MV-4-11 (cell line): ENCODE data around the gene EIPR1.
A peak's percentile ranks its signal among the peaks of the same experiment; 100 is the strongest.

Source experiments
- DNase-seq: peaks from one replicate; lab custom pipeline; 2025; lab: John Stamatoyannopoulos, UW

The EIPR1 gene

DNA sequence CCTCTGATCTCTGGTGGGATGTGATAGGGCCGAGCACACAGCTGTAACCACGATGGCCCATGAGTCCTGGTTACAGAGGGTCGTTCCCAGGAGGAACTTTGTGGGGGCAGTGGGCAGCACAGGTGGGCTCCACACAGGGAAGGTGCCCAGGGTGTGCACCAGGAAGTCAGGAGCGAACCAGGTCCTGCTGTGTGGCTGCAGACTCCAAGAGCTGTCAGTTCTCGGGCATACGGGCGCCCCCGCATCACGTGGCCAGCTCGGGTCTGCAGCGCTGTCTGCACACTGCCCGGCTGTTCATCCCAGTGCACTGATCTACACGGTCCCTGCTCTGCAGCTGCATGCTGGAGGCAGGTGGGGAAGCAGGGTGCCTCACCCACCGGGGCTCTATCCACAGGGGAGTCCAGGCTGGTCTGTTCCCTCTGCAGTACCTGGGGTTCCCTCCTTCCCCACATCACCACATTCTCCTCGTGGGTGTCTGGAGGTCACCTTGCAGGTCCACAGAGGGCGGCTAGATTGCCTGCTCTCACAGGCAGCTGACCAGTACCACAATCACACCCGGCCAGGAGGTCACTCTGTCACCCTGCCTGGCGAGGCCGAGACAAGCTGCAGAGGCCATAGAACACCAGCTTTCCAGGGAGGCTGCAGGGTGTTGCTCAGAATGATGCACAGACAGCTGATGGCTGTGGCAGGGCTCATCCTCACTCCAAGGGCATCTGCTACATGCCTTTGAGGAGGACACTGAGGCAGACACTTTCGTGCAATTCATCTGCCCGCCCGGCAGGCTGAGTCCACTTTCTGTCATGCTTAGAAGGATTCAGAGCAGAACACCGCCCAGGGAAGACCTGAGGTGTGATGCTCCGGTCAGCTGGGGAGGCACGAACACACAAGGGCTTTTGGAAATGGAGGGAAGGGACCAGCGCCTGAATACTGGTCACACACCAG lies 202.7 kb downstream of the EIPR1 start:
- DNase-seq: no peak

DNA sequence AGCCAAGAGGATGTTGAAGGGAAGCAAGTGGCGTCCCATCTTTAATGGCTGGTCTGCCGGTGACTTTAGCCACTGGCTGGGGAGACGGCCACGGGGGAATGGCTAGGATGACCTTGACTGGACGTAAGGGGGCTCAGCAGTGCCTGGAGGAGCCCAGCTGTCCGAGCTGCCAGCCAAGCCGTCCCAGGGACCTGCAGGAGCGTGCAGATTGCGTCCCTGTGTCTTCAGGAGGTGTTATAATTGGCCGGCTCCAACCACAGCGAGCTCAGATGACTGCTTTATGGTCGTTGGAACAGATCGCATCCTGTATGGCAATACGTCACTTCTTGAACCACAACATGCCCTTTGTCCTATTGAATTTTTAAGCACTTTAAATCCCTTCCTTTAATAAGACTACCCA lies 204.6 kb downstream of the EIPR1 start:
- DNase-seq: no peak

DNA sequence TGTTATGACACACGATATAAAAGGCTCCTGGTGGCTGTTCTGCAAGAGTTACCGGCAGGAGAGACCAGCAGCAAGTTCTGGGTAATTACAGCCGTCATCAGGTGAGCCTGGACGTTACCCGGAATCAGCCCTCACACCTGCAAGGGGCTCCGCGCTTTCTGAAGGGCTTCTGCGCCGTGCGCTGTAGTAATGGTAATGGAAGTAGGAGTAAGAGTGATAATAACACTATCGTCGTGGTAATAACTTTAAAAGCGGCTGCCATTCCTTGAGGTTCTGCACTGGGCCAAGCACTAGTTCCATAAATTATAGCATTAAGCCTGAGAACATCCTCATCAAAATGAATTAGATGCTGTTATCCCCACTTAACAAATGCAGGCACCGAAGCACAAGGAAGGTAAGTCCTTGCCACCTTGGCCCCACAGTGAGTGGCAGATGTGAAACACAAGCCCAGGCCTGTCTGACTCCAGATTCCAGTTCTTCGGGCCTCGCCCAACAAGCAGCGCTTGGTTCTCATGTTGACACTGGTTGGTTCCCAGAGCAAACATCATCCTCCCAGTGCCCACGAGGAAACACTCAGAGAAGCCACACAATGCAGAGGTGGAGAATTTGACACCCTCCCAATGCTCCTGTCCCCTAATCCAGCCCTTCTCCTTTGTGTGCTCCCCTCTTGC lies 205.2 kb downstream of the EIPR1 start:
- DNase-seq: no peak

DNA sequence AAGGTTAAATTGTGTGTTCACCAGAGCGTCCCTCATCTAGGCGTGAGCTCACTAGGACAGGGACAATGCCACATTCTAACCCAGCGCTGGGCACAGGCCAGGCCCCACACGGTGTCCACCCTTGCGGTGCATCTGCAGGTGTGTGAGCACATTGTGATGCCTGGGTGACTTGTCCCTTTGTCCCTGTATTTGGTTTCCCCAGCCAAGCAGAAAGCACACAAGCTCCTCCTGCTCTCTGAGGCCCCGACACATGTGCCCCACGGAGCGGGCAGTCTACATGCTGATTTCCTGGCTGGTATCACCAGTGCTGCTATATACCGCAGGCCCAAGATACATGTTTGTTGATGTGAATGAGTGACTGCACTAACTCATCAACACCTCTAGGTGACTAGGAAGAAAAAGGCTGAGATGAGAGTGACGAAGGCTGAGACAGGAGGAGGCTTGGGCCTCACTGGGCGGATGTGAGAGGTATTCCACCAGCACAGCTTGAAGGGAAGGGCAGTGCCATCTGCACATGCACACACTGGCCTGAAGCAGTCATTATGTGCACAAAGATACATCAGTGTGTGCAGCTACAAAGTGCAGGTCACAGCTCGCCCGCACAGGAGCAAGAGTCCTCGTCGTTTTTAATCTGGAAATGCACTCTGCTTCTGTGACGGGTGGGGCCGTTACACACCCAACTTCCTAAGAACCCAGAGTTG lies 205.9 kb downstream of the EIPR1 start:
- DNase-seq: no peak

DNA sequence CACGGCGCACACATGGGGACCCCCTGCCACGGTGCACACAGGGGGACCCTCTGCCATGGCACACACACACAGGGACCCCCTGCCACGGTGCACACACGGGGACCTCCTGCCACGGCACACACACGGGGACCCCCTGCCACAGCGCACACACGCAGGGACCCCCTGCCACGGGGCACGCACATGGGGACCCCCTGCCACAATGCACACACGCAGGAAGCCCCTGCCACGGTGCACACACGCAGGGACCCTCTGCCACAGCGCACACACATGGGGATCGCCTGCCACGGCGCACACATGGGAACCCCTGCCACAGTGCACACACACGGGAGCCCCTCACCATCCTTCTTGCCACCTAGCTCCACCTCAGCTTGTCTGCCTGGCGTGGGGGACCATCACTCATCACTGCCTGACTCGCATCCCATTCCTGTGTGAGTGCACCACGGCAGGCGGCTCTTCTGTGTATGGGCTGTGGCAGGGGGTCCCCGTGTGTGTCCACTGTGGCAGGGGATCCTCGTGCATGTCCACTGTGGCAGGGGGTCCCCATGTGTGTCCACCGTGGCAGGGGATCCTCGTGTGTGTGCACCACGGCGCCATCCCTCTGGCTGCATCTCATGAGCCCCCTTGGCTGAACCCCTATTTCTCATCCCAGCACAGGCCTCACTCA lies 206.7 kb downstream of the EIPR1 start:
- DNase-seq: no peak

DNA sequence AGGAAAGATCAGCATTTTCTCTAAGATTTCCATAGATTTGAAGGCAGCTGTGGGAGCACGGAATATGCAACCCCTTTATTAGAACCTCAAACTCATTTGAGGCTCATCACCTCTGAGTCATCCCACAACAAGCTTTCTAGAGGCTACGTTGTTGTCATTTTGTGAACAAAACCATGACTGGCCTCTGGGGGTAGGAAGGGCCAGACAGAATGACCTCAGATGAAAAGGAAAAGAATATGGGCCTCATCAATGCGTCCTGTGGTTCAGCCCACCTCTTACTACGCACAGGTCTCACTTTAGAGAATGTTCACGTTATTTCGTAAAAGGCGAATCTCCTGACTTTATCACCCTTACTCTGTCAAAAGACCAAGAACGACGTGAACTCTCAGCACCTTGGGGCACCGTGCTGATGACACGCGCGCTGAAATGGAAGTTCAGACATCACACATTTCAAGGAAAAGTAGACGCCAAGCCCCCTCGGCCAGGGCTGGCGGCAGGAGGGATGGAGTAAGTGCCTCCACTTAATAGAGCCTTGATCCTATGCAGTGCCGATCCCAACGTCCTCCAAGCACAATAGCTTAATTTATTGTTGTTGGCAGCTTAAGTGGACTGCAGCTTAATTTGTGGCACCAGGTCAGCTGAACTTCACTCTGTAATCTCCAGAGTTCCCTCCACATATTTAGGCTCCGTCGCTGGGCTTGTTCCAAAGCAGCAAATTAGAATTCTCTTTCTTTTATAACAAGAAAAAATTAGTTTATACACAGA lies 208.3 kb downstream of the EIPR1 start:
- no peak for DNase-seq

DNA sequence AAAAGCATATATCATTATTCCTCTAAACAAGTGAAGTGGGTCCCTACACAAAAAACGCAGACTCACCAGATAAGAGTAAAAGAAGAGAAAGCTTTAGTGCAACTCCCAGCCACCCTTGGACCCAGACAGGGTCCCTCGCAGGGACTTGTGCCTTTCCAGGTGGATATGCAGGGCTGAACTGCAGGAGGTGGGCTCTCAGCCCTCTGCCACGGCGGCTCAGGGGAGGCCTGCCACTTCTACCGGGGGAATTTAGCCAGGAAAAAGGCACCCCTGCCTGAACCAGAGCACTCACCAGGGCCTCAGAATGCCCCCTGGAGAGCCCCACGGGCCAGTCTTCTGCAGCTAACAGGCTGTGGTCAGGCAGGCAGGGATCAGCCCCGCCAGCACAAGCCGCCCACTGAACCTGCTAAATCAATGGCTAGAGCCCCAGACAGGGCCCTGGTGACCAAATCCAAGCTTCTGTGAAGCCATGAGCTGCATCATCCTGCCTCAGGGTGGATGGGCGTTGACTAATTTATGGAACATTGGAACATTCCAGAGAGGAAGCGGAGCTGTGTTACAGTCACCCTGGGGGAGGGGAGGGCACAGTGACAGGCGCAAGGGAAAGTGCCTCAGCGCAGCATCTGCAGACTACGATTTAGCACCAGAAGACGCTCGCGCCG lies 209.3 kb downstream of the EIPR1 start:
- DNase-seq: no peak

DNA sequence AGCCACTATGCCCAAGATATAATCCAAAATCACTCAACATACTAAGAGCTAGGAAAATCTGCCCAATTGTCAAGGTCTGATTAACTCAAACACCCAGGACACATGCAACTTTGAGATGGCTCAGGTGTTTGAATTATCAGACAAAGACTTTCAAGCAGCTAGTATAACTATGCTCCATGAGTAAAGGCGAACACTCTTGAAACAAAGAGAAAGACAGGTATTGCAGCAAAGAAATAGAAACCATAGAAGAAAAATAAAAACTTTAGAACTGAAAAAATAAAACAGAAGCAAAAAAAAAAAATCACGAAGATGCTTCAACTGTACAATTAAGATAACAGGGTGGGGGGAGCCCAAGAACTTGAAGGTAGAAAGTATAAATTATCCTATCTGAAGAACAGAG lies 214.2 kb downstream of the EIPR1 start:
- no peak for DNase-seq

DNA sequence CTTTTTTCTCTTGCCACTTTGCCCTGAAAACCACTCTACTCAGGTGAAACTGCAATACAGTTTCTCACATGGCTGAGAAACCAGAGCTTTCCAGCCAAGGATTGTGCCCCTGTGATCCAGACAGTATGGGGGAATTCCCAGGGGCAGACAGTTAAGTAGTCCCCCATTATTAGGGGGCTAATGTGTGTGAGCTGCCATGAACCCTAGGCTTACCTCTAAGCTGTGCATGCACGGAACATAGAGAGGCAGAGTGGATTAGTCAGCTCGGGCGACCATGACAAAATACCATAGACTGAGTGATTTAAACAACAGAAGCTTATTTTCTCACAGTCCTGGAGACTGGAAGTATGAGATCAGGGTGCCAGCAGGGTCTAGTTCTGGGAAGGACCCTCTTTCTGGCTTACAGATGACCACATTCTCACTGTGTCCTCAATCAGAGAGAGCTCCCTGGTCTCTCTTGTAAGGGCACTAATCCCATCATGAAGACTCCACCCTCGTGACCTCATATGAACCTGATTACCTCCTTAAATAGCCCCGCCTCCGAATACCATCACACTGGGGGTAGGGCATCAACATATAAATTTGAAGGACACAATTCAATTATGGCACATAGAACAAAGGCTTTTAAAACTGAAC lies 215.1 kb downstream of the EIPR1 start:
- DNase-seq: no peak

DNA sequence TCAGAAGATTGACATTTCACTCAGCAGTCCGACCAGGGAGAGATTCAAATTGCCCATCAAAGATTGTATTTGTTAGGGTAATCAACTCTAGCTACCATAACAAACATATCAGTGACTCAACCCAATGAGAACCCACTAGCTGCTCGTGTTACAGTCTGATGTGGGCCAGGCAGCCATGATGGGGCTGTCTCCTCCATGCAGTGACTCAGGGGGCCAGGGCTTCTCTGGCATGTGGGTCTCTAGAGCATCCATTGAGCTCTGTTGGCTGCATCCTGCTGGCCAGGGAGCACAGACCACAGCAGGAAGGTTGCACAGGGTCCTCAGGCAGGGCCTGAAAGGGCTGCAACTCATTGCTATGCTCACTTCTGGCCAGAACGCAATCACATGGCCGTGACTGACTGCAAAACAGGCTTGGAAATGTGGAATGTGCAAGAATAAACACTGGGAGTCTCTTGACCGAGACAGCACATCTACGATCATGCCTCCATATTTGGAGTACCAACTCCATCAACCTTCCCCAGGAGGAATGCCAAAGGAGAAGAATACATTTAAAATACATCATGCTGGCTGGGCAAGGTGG lies 216.8 kb downstream of the EIPR1 start:
- no peak for DNase-seq

DNA sequence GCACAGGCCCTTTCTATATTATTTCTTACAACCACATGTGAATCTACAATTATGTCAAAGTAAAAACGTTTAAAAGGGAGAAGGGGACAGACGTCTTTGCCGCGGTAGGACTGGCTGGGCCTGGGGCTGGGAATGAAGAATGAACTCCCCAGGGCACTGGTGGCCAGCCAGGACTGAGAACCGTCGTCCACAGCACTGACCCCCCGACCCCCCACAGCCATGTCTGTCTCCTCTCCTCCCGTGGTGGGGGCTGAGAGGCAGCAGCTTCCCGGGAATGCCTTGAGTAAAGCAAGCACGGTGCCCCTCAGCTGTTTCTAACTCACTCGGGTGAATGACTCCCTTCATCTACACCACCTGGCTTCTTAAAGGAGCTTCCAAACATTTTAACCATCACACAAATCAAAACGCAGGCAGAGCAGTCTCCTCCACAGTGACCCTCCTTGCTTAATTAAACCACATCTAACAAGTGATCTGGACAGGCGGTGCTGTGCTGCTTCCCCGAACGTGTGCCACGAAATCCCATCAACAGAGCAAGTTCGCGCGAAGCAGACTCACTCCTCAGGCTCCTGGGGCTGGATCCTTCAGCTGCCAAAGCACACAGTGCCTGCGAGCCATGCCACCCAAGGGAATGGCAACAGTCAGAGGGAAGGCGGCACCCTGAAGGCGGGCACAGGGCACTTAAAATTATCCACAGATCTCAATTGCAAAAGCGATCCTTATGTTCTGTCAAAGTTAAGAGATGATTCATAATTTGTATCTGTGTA lies 217.7 kb downstream of the EIPR1 start:
- no peak for DNase-seq

DNA sequence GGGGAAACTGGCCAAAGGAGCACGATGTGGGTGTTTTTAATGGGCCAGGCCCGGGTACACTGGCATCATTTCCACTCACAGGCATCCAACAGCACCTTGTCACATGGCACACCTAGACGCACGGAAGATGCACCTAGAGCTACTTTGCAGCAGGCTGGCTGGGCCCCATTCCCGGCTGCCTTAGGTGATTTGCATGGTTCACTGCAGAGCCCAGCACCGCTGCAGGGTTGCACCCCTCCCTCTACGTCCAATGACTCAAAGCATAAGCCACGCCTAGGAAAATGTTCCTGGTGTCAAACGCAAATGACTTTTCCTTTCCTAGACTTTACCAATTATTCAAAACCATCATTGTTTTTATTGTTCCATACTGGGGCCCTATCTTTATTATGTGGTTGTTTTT lies 222.9 kb downstream of the EIPR1 start:
- no peak for DNase-seq

DNA sequence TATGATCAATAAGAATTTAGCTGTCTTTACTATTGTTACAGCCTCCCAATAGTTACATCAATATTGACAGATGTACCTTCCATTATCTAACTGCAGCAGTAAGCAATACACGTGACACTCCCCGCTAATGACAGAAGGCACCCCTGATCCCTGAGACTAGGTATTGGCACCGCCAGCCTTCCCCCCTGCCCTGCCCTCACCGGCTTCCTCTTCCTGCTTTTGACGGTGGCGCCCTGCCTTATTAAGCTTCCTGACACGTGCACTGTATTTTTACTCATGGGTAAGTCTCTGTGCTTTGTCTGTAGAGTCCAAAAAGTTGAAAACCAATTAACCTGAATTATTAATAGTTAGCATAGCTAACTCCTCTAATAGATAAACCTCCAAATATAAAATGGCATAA lies 223.5 kb downstream of the EIPR1 start:
- no peak for DNase-seq

DNA sequence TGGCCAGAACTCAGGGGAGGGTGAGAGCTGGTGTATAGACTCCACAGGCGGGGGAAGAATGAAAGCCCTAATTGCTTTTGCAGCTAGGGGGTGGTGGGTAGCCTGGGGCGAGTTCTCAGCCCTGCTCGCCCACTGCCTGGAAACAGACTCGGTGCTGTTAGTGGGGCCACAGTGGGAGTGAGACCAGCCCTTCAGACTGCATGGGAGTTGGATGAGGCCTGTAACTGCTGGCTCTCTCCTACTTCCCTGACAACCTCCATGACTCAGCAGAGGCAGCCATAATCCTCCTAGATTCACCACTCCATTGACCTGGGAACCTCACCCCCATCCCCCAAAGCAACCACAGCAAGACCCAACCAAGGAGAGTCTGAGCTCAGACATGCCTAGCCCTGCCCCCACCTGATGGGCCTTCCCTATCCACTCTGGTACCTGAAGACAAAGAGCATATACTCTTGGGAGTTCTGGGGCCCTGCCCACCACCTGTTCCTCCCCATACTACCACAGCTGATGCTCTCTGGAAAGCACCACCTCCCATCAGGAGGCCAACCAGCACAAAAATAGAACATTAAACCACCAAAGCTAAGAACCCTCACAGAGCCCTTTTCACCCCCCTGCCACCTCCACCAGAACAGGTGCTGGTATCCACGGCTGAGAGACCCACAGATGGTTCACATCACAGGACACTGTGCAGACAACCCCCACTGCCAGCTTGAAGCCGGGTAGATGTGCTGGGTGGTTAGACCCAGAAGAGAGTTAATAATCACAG lies 226.3 kb downstream of the EIPR1 start:
- DNase-seq: peak; percentile 17

DNA sequence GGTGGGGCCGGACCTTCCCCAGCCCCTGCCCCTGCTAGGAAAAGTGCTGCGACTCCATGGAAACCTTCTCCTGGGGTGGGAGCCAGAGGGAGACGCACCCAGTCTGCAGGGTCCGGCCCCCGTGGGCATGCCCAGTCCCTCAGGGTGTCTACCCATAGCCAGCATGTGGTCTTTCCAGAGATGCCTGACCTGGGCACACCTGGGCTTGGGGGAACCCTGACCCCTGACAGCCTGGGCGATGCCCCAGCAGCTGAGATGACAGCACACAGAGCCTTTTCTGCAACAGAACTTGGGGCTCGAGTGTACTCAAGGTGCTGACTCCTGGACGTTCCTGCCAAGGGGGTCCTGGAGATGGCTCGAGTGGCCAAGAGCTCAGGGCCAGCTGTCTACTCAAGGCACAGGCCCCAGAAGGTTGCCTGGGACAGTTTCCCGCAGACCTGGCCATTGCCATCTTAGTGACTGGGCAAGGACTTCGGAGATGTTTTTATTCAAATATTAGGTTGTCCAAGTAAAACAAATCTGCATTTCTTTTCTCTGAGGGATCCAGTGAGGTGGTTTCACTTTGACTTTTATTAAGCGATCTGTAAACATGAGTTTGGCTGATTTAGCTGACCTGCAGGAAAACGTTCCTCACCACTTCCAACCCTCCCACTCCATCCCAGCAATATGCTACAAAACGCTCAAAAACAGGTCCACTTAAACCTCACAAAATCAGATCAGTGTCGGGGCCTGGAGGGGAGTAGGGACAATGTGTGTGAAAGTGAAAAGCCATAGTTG lies 228.0 kb downstream of the EIPR1 start:
- DNase-seq: no peak

DNA sequence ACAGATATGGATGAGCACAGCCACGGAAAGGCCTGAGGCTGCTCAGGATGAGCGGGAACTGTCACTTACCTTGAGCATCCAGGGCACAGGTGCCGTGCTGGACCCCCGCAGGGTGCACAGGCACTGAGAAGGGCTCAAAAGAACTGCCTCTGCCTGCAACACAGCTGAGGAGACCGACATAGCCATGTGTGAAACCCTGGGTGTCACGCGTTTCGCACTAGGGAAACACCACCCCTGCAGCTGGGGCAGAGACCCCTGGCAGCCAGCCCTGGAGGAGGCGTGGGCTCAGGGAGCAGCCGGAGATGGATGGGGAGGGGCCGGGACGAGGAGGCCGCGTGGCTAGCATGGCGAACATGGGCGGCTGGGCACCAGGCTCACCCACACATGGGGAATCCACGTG lies 228.9 kb downstream of the EIPR1 start:
- no peak for DNase-seq

DNA sequence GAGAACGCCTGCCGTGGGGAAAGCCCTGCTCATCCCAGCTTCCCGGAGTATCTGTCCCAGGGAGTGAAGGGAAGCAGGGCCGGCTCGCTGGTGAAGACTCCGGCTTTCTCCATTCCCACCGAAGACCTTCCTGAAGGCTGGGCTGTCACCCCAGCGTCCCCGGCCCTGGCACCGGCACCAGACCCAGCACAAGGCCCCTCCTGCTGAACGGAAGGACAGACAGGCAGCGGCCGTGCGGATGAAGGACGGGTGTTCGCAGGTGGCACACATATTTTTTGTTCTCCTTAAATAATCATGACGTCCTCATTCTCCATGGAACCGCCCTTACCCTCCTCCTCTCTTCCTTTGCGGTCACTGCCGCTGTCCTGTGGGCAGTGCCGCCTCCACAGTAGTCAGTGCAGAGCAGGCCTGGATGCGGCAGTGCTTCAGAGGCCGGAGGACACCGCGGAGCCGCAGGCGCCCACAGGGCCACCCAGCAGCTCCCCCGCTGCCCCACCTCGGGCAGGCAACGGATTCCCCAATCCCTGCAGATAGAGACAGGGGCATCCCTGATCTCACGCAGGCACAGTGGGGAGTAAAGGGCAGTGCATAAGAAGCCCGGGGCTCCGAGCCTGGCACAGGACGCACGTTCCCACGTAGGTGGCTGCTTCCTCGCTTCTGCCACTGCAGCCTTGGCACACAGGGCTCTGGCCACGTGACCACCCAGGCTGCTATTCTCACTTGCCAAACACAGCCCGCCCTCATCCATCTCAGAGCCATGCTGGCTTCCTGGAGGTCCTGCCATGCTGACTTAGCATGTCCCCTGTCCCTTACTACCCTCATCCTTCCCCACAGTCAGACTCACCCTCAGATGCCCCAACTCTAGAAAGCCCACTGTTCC lies 229.7 kb downstream of the EIPR1 start:
- no peak for DNase-seq
